Gastroesophageal sphincter (tissue), 3 donors: Measurements from ENCODE around the gene BAZ2B.

Experiments used
- EP300 ChIP-seq: sonication (generic); formaldehyde crosslinking; IDR thresholded peaks from one replicate; pipeline ENCODE4 v1.6.1; 2017; ENCODE audit warnings: antibody characterized with exemption, mild to moderate bottlenecking
- POLR2A ChIP-seq, 2 donors: fragments of 450-650 bp; IDR thresholded peaks; one replicate each; pipeline ENCODE4 v1.6.1; 2017; ENCODE audit warnings: antibody characterized with exemption in 2 of 2, mild to moderate bottlenecking in 2 of 2, moderate library complexity in 1 of 2
- POLR2AphosphoS5 ChIP-seq: sonication (generic); formaldehyde crosslinking; IDR thresholded peaks from one replicate; pipeline ENCODE4 v1.6.1; 2017; ENCODE audit warnings: antibody characterized with exemption
- TF ChIP-seq, protein P1 (sequence below), 4 experiments: fragments of 200-600 bp in 2 of 4; fragments of 450-650 bp in 2 of 4; sonication (generic) in 1 of 4; IDR thresholded peaks; one replicate each; pipeline ENCODE4 v1.5.1; 2017 to 2019; ENCODE audit warnings: antibody characterized with exemption in 4 of 4, mild to moderate bottlenecking in 2 of 4, moderate library complexity in 2 of 4

DNA sequence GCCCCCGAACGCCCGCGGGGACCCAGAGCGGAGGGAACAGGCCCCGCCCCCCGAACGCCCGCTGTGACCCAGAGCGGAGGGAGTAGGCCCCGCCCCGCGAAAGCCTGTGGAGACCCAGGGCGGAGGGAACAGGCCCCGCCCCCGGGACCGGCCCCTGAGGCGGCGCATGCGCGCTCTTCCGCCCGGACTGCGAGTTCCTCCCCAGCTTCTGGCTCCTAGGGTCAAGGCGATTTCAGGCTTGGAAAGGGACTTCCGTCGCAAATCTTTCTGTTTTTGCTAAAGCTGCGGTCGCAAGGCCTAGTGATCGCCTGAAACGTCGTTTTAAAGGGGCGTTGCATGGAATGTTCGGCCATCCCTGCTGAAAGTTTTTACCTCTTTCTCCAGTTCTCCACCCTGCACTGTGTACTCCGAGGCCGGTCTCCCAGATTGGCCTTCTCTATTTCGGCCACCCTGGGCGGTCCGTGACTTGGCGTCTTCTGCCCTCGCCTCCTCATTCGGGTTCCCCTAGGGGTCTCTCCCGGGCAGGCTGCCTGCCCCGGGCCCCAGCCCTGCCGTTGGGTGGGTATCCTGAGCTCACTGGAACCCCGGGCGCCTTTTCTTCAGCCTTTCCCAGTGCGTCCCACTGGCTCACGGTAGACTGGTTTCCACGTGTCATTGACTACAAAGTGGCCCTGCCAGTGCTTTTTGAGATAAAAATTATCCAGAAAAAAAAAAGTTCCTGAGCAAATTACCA is 329.5 kb downstream of the BAZ2B start:
- TF ChIP-seq, protein P1, sequence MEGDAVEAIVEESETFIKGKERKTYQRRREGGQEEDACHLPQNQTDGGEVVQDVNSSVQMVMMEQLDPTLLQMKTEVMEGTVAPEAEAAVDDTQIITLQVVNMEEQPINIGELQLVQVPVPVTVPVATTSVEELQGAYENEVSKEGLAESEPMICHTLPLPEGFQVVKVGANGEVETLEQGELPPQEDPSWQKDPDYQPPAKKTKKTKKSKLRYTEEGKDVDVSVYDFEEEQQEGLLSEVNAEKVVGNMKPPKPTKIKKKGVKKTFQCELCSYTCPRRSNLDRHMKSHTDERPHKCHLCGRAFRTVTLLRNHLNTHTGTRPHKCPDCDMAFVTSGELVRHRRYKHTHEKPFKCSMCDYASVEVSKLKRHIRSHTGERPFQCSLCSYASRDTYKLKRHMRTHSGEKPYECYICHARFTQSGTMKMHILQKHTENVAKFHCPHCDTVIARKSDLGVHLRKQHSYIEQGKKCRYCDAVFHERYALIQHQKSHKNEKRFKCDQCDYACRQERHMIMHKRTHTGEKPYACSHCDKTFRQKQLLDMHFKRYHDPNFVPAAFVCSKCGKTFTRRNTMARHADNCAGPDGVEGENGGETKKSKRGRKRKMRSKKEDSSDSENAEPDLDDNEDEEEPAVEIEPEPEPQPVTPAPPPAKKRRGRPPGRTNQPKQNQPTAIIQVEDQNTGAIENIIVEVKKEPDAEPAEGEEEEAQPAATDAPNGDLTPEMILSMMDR (IDR thresholded peaks at IDR 0.05): peak in 1 of 4 experiments; percentile 20
- TF ChIP-seq POLR2A (IDR thresholded peaks at IDR 0.05): peak in 1 of 2 donors; percentile 52
- TF ChIP-seq POLR2AphosphoS5: peak; percentile 77
- no peak for TF ChIP-seq EP300
